ENCODE results near the gene TLL1. TPM values are rescaled to one million over a fixed set of nuclear protein-coding genes. Genes with fewer than 3 reads are reported as not detected.

TLL1 gene
- total RNA-seq, 1 experiment from 2014 or later: 0.37 TPM

GRCh38 chr4:165905405-165906027 lies 32.5 kb downstream of the TLL1 start:
- peak overlapping the region; percentile 51 for H3K4me2 ChIP-seq (ENCODE audit: low read length)
- DNase-seq (ENCODE audit: low read depth, low spot score) (no peak), ATAC-seq (no peak)
- ChIA-PET POLR2A (no interaction called here), CTCF (no interaction called here), RAD21 (ENCODE audit: low non-redundant PET in 1 of 2, low total read pairs in 2 of 2, uncharacterized antibody in 2 of 2, unreplicated experiment in 2 of 2) (no interaction called here)
- no TSS peak for BruUV-seq (replicated peaks)
- no peaks in the 10 kb centered on the region for H3K27me3 ChIP-seq (ENCODE audit: insufficient read depth, low read length)
- intact Hi-C loops (cut with micrococcal nuclease): no loop called here
- no peaks in the 10 kb centered on the region for H4K20me1 ChIP-seq (ENCODE audit: insufficient read depth)
- H3K27ac ChIP-seq (ENCODE audit: low read depth, low read length): no peak overlapping the region
- no peaks in the 10 kb centered on the region for H3K36me3 ChIP-seq (ENCODE audit: control insufficient read depth in 1 of 2, insufficient read depth in 2 of 2, low read length in 2 of 2)
- H3K4me3 ChIP-seq (replicated peaks in 1 of 2; ENCODE audit: low read depth in 1 of 2, low read length in 2 of 2): no peak overlapping the region
- H3K9me2 ChIP-seq (ENCODE audit: insufficient read depth): no peaks in the 10 kb centered on the region
- H3K9ac ChIP-seq (ENCODE audit: low read length): peak overlapping the region; percentile 36
- H3K79me2 ChIP-seq (ENCODE audit: insufficient read depth, low read length): no peaks in the 10 kb centered on the region
- no peak for TF ChIP-seq TCF7L2 (IDR thresholded peaks at IDR 0.05; ENCODE audit: borderline replicate concordance, extremely low read depth, insufficient read depth, insufficient read length)
- TF ChIP-seq MAX (IDR thresholded peaks at IDR 0.05): no peak
- H3K4me1 ChIP-seq (ENCODE audit: control insufficient read depth in 1 of 2, insufficient read depth in 2 of 2, low read length in 2 of 2): peaks cover 0 to 11% of the 10 kb centered on the region in 2 experiments; a peak in 2 of 4 replicates
- peak overlapping the region; percentile 83 for H2AFZ ChIP-seq (ENCODE audit: low read depth, low read length, poor library complexity, severe bottlenecking)
- no peaks in the 10 kb centered on the region for H3K9me3 ChIP-seq (ENCODE audit: control insufficient read depth in 1 of 2, insufficient read depth in 1 of 2, low read depth in 1 of 2, low read length in 2 of 2)

- no TSS peak for BruUV-seq (replicated peaks)
- Histone ChIP-seq H3K79me2 (ENCODE audit: insufficient read depth, low read length) (no peaks in the 10 kb centered on the region), H3K4me1 (ENCODE audit: control insufficient read depth in 1 of 2, insufficient read depth in 2 of 2, low read length in 2 of 2) (peaks cover 0 to 11% of the 10 kb centered on the region in 2 experiments; a peak in 2 of 4 replicates), H3K4me2 (ENCODE audit: low read length) (no peak overlapping the region), H3K27ac (ENCODE audit: low read depth, low read length) (no peak overlapping the region), H3K9me2 (ENCODE audit: insufficient read depth) (no peaks in the 10 kb centered on the region), H3K9ac (ENCODE audit: low read length) (no peak overlapping the region), H4K20me1 (ENCODE audit: insufficient read depth) (no peaks in the 10 kb centered on the region), H3K36me3 (ENCODE audit: control insufficient read depth in 1 of 2, insufficient read depth in 2 of 2, low read length in 2 of 2) (no peaks in the 10 kb centered on the region), H2AFZ (ENCODE audit: low read depth, low read length, poor library complexity, severe bottlenecking) (no peak overlapping the region), H3K4me3 (replicated peaks in 1 of 2; ENCODE audit: low read depth in 1 of 2, low read length in 2 of 2) (no peak overlapping the region), H3K27me3 (ENCODE audit: insufficient read depth, low read length) (no peaks in the 10 kb centered on the region), H3K9me3 (ENCODE audit: control insufficient read depth in 1 of 2, insufficient read depth in 1 of 2, low read depth in 1 of 2, low read length in 2 of 2) (no peaks in the 10 kb centered on the region)
- intact Hi-C loops (cut with micrococcal nuclease): no loop called here
- ChIA-PET POLR2A (no interaction called here), CTCF (no interaction called here), RAD21 (ENCODE audit: low non-redundant PET in 1 of 2, low total read pairs in 2 of 2, uncharacterized antibody in 2 of 2, unreplicated experiment in 2 of 2) (no interaction called here)
- DNase-seq (ENCODE audit: low read depth, low spot score) (no peak), ATAC-seq (no peak)
- no peak for TF ChIP-seq CEBPB (IDR thresholded peaks at IDR 0.05; ENCODE audit: low read depth)
- TF ChIP-seq SRF (IDR thresholded peaks at IDR 0.05; ENCODE audit: low read depth): no peak
- no peak for TF ChIP-seq EZH2 (IDR thresholded peaks at IDR 0.05)
- no peak for TF ChIP-seq POLR2A (IDR thresholded peaks at IDR 0.05; ENCODE audit: borderline replicate concordance, extremely low read depth, insufficient read depth, insufficient read length)
- TF ChIP-seq TCF7L2 (IDR thresholded peaks at IDR 0.05; ENCODE audit: borderline replicate concordance, extremely low read depth, insufficient read depth, insufficient read length): no peak
Observed at GRCh38 chr4:165906272-165906671, 33.2 kb downstream of the TLL1 start.

Measured in HCT116 (cell line).